Peyer's patch (tissue), 4 donors: ENCODE data around the gene COBL. TPM values are rescaled to one million over a fixed set of nuclear protein-coding genes. Genes with fewer than 3 reads are reported as not detected.
"Not testable (repeated sequence)": the region's sequence is repeated elsewhere in the genome, so short reads cannot be mapped to it uniquely, and the experiment has no call there.

Experiments used
- DNase-seq, 3 donors: peaks; one replicate each; pipeline ENCODE4 v3.0.0-alpha.2; 2017 to 2019
- H3K27ac ChIP-seq, 4 donors: fragments of 200-600 bp; sonication (generic); one replicate each; pipeline ENCODE4 v1.5.1; 2016 to 2019
- H3K27me3 ChIP-seq, 2 donors: fragments of 200-600 bp; sonication (generic); one replicate each; pipeline ENCODE4 v1.5.1; 2019
- H3K36me3 ChIP-seq, 3 donors: fragments of 200-600 bp; sonication (generic); one replicate each; pipeline ENCODE4 v1.5.1; 2016 to 2019
- H3K4me1 ChIP-seq, 4 donors: fragments of 200-600 bp; sonication (generic); one replicate each; pipeline ENCODE4 v1.5.1; 2016 to 2019
- H3K4me3 ChIP-seq, 4 donors: fragments of 200-600 bp; sonication (generic); 1 replicate in 3 of 4; 2 replicates in 1 of 4; pipeline ENCODE4 v1.5.1; 2016 to 2019; ENCODE audit warnings: mild to moderate bottlenecking in 1 of 4
- H3K9me3 ChIP-seq, 4 donors: fragments of 200-600 bp; sonication (generic); one replicate each; pipeline ENCODE4 v1.5.1; 2016 to 2019; ENCODE audit warnings: mild to moderate bottlenecking in 1 of 4
- CTCF ChIP-seq, 6 experiments: fragments of 450-650 bp in 4 of 6; fragments of 200-600 bp in 2 of 6; sonication (generic) in 1 of 6; IDR thresholded peaks; one replicate each; pipeline ENCODE4 v1.5.1; 2017 to 2019; ENCODE audit warnings: antibody characterized with exemption in 6 of 6, mild to moderate bottlenecking in 3 of 6, moderate library complexity in 1 of 6
- POLR2A ChIP-seq, 2 donors: fragments of 450-650 bp; IDR thresholded peaks; one replicate each; pipeline ENCODE4 v1.5.1; 2017; ENCODE audit warnings: antibody characterized with exemption in 2 of 2, mild to moderate bottlenecking in 2 of 2, moderate library complexity in 2 of 2
- total RNA-seq, 4 donors: library from RNA; depleted of rRNA; stranded (reverse); fragments of >200 nt; gene quantifications; one replicate each; pipeline ENCODE4 v1.1.0, GENCODE V29; 2016

Gene COBL
- total RNA-seq, 4 donors from 2014 or later: 25.6 to 129 (median 116) TPM

GRCh38 chr7:51007551-51008505 lies 308.8 kb downstream of the COBL start:
- H3K27ac ChIP-seq: no peak overlapping the region
- no peak for TF ChIP-seq POLR2A (IDR thresholded peaks at IDR 0.05)
- TF ChIP-seq CTCF (IDR thresholded peaks at IDR 0.05): no peak
- H3K4me1 ChIP-seq: no peaks in the 10 kb centered on the region
- DNase-seq: no peak
- H3K4me3 ChIP-seq: no peak overlapping the region
- no peaks in the 10 kb centered on the region for H3K36me3 ChIP-seq
- H3K9me3 ChIP-seq: no peaks in the 10 kb centered on the region
- H3K27me3 ChIP-seq: no peaks in the 10 kb centered on the region

- TF ChIP-seq POLR2A (IDR thresholded peaks at IDR 0.05): no peak
- no peak for TF ChIP-seq CTCF (IDR thresholded peaks at IDR 0.05)
- Histone ChIP-seq H3K36me3 (no peaks in the 10 kb centered on the region), H3K9me3 (no peaks in the 10 kb centered on the region), H3K27me3 (no peaks in the 10 kb centered on the region), H3K27ac (no peak overlapping the region), H3K4me1 (no peaks in the 10 kb centered on the region), H3K4me3 (no peak overlapping the region)
- no peak for DNase-seq
These were observed 309.9 kb downstream of the COBL start for GRCh38 chr7:51006483-51007235.

GRCh38 chr7:51005074-51005473 lies 311.5 kb downstream of the COBL start:
- no peak for TF ChIP-seq POLR2A (IDR thresholded peaks at IDR 0.05)
- no peak for TF ChIP-seq CTCF (IDR thresholded peaks at IDR 0.05)
- DNase-seq: no peak
- no peak overlapping the region for H3K27ac ChIP-seq

GRCh38 chr7:51000956-51001355 lies 315.7 kb downstream of the COBL start:
- TF ChIP-seq POLR2A (IDR thresholded peaks at IDR 0.05) (no peak), CTCF (IDR thresholded peaks at IDR 0.05) (peak in 2 of 6 experiments; percentile 13 to 21)
- Histone ChIP-seq H3K4me1 (no peaks in the 10 kb centered on the region), H3K4me3 (no peak overlapping the region)

More at GRCh38 chr7:51005074-51005473, 311.5 kb downstream of the COBL start:
- no peaks in the 10 kb centered on the region for H3K4me1 ChIP-seq
- no peaks in the 10 kb centered on the region for H3K27me3 ChIP-seq
- H3K9me3 ChIP-seq: no peaks in the 10 kb centered on the region
- no peak overlapping the region for H3K4me3 ChIP-seq
- no peaks in the 10 kb centered on the region for H3K36me3 ChIP-seq

GRCh38 chr7:50994753-50995319 lies 321.8 kb downstream of the COBL start:
- H3K9me3 ChIP-seq: no peaks in the 10 kb centered on the region
- no peaks in the 10 kb centered on the region for H3K4me1 ChIP-seq
- no peak overlapping the region for H3K27ac ChIP-seq
- DNase-seq: no peak
- no peak overlapping the region for H3K4me3 ChIP-seq
- TF ChIP-seq POLR2A (IDR thresholded peaks at IDR 0.05) (no peak), CTCF (IDR thresholded peaks at IDR 0.05) (no peak)
- no peaks in the 10 kb centered on the region for H3K36me3 ChIP-seq
- no peaks in the 10 kb centered on the region for H3K27me3 ChIP-seq

More at GRCh38 chr7:51000956-51001355, 315.7 kb downstream of the COBL start:
- DNase-seq: no peak
- Histone ChIP-seq H3K9me3 (no peaks in the 10 kb centered on the region), H3K36me3 (no peaks in the 10 kb centered on the region), H3K27me3 (no peaks in the 10 kb centered on the region), H3K27ac (no peak overlapping the region)

GRCh38 chr7:50990214-50990613 lies 326.4 kb downstream of the COBL start:
- H3K36me3 ChIP-seq, H3K4me3 ChIP-seq, H3K27me3 ChIP-seq, H3K27ac ChIP-seq, H3K4me1 ChIP-seq, DNase-seq, H3K9me3 ChIP-seq: not testable (repeated sequence)
